Glomerular endothelial cell (primary cell): ENCODE data around the gene RPL38. TPM values are rescaled to one million over a fixed set of nuclear protein-coding genes. Genes with fewer than 3 reads are reported as not detected.

ENCODE experiments used
- DNase-seq: peaks from one replicate; pipeline ENCODE4 v3.0.0-alpha.2; 2011; ENCODE audit warnings: low read depth, low spot score; ENCODE audit errors: extremely low read depth
- total RNA-seq: library from RNA; depleted of rRNA; stranded (reverse); fragments of >200 nt; gene quantifications from 2 replicates; pipeline ENCODE4 v1.2.3, GENCODE V29; 2015

The RPL38 gene
- total RNA-seq, 1 donor from 2014 or later, result 542 TPM

GRCh38 chr17:74206332-74206818, 2.9 kb downstream of the RPL38 start:
- no peak for DNase-seq

DNA sequence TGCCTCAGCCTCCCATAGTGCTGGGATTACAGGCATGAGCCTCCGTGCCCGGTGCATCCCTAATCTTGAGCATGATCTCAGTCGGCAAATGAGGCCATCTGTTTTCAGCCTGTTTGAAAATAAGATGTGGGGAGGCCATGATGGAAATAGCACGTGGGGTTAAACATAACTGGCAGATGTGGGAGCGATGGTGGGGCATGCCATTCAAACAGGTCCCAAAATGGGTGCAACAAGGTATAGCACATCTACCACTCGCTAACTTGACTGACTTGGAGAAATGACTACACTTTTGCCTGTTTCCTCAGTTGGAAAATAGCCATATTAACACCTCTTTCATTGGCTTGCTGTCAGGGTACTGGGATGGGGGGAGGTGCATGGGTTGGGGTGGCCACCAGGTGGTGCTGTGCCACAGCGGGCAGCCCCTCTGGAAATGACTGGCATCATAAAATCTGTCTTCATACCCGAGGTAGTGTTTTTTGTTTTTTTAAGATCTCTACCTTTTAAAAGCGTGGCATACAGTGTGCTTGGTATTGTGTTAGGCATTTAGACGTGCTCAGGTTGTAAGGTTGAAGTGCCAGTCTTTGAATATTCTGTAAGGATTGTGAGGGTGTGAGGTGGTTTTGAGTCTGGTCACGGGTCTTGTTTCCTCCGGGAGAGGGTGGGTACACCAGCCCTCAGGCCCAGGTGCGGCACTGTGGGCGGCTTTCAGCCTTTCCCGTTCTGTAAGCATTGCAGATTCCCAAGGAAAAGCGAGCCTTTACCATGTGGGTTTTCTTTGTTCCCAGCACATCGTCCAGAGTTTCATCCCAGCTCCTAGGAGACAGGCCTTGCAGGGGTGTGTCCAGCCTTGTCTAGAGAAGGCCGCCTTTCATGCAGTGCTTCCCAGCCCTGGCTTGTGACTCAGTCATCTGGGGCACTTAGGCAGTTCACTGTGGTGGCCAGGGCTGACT, 7.0 kb downstream of the RPL38 start:
- DNase-seq, result no peak

GRCh38 chr17:74211141-74211911, 7.8 kb downstream of the RPL38 start:
- no peak for DNase-seq

GRCh38 chr17:74211912-74212208, 8.4 kb downstream of the RPL38 start:
- DNase-seq, result no peak

- DNase-seq, result no peak
Measured at GRCh38 chr17:74212209-74212912, 8.9 kb downstream of the RPL38 start.

- no peak for DNase-seq
Measured at GRCh38 chr17:74212913-74213791, 9.7 kb downstream of the RPL38 start, which contains the start of gene TTYH2. TTYH2 (plus strand) TSS chr17:74213571; CDS start chr17:74213588, 17 bp downstream.

DNA sequence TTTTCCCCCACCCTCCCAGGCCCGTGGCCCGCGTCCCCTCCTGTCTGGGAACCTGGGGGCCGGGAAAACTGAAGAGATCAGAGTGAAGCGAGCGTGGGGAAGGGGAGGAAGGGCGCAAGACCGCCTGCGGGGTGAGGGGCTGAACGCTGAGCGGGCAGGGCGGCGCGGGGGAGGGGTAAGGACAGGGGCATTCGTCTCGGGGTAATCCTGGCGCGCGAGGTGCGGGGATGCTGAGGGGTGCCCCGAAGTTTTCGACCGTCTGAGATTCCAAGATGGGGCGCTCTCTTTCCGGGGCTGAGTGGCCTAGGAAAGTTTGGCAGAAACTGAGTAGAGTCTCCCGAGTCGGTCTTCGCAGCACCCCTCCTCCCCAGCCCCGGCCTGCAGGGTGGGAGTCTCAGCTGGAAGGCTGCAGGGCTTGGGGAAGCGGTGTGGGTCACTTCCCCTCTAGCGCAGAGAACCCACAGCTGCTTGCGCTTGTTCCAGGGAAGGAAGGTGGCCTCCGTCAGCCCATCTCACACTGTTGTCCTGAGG, 10.4 kb downstream of the RPL38 start:
- DNase-seq, result no peak

GRCh38 chr17:74214484-74215341, 11.2 kb downstream of the RPL38 start:
- DNase-seq, result no peak

- DNase-seq, result no peak
Measured at GRCh38 chr17:74215342-74215727, 11.9 kb downstream of the RPL38 start.

DNA sequence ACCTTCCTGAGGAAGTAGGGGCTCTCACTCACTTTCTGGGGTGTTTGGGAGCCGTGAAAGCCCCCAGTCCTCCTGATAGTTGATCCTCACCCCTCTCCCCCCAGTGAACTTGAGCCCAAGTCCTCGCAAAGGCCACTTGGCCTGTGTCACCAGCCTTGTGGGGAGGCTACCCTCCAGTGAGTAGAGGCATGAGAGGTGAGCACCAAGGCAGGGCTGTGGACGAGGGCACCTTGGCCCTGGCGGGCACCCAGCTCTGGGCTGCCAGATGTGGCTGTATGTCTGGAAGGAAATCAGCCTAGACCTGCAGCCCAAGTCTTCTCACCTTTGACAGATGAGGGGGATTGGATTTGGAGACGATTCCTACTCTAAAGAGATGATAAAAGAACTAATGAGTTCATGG, 13.0 kb downstream of the RPL38 start:
- no peak for DNase-seq

GRCh38 chr17:74217037-74217730, 13.7 kb downstream of the RPL38 start:
- no peak for DNase-seq

DNA sequence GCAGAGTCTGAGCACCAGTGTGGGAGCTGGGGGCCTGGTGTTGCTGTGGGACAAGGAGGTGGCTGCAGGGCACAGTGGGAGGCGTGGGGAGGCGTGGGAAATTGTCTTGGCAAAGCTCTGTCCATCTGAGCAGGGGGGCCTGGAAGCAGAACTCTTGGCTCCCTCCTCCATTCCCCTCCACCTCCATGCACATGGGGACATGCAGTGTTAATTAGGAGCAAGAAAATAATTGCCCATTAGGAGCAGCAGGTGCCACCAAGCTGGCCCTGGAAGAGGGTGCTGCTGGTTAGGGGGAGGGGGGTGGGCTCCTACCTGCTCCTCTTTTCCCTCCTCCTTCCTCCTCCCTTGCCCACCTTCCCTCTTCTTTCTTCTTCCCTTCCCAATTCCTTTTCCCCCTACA, 14.4 kb downstream of the RPL38 start:
- no peak for DNase-seq

DNA sequence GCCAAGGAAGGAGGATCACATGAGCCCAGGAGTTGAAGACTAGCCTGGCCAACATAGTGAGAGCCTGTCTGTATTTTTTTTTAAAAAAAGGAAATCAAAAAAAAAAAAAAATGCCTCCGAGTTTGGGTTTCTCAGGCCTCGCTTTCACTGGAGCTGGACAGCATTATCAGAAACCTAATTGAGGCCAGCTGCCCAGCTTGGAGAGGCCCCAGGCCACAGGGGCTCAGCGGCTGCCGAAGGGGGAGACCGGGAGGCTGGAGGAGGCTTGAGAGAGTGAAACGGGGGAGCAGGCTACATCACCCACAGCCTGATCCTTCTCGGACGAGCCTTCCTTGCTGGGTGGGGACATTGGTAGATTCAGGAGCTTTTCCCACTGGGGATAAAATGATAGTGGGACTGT, 15.0 kb downstream of the RPL38 start:
- no peak for DNase-seq

DNA sequence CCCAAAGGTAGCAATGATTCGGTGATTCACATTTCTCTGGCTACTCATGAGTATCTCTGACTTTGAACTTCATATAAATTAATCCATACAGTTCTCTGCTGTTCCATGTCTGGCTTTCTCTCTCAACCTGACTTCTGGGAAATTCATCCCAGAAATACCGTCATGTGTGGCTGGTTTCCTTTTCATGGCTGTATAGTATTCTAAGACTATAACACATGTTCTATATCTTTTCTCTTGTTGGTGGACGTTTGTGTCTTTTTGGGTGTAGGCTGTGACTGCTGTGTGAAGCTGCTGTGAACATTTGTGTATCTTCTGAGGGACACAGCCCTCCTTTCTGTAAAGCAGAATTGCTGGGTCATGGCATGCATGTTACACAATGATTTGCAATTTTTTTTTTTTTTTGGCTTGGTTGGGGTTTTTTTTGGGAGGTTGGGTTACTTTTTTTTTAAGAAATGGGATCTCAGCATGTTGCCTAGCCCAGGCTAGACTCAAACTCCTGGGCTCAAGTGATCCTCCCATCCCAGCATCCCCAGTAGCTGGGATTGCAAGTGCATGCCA, 16.2 kb downstream of the RPL38 start:
- no peak for DNase-seq

GRCh38 chr17:74220219-74220618, 16.7 kb downstream of the RPL38 start:
- no peak for DNase-seq

DNA sequence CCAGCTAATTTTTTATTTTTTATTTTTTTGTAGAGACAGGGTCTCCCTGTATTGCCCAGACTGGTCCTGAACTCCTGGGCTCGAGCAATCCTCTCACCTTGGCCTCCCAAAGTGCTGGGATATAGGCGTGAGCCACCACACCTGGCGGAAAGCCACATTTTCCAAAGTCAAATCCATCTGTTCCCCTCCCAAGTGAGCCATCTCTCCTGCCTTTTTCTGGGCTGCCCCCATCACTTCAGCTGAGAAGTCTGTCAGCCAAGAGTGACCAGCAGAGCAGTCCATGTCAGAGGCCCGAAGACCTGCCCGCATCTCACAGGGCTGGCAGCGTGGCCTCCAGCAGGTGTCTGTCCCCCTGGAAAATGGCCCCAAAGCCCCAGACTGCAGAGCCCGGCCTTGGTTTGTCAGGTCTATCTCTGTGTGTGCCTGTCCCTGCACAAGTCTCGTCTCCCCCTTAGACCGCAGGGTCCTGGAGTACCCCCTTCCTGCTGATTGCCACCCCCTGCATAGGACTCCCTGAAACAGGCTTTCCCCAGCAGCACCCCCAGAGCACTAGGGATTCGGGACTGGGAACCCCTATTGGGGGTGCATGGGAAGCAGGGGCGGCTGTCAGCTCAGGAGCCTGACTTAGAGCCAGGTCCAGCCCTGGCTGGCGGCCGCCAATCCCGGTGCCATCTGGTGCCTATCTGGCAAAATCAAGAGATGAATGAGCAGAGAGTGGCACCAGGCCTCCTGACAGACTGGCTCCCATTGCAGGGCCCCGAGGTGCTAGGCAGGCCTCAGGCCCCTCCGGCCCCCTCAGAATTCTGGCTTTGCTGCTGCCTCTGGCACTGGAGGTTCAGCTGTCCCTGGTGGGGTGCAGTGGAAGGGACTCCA, 17.7 kb downstream of the RPL38 start:
- no peak for DNase-seq

DNA sequence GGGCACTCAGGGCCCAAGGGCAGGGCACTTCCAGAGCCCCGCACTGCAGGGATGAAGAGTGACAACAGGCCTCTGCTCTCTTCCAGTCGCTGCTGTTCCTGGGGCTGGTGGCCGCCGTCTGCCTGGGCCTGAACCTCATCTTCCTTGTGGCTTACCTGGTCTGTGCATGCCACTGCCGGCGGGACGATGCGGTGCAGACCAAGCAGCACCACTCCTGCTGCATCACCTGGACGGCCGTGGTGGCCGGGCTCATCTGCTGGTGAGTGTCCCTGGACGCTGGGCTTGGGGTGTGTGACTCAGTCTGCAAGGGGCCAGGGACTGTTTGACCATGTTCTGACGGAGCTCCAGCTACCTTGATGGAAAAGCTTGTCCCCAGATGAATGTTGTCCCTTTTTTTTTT, 18.9 kb downstream of the RPL38 start:
- DNase-seq, result no peak
